Stimulated activated CD4-positive, alpha-beta T cell treated with anti-CD3 and anti-CD28 coated beads, Interleukin-2, amount 100 ng/mL, for 48 hours (primary cell): ENCODE data around the gene HSPA12B.

Experiments used
- DNase-seq, 2 donors: peaks; one replicate each; pipeline ENCODE4 v3.0.0-alpha.2; 2020

Gene HSPA12B

DNA sequence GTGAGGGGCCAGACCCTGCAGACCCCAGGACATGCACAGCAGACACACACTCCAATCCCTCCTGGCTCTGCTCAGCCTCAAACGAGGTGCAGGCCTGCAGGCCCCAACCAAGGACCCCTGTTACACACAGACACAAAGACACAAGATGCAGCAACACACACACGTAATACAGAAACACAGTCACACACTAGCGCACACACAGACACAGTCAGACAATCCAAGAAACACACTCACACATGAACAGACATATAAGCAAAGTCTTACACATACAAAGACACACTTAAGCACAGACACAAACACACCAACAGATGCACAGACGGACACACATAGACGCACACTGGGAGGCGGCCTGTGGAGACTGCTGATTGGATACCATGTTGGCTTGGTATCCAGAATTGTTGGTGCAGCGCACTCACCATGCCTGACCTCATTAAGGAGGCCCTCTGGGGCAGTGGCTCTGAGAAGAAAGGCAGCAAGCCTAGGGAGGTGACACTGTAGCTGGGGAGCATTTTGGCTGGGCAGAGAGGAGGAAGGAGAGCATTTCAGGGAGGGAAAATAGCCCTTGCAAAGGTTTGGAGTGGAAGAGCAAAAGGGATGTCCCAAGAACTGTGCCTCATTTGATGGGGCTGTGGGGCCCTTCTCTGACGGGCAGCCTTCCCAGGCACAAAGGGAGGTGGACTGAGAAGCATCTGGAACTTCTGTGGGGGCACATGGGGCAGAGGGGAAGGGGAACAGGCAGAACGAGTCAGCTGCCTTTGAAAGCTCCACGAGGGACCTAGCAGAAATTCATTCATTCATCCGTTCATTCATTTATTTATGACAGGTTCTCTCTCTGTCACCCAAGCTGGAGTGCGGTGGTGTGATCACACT lies 1.4 kb upstream of the HSPA12B start:
- DNase-seq, result no peak

DNA sequence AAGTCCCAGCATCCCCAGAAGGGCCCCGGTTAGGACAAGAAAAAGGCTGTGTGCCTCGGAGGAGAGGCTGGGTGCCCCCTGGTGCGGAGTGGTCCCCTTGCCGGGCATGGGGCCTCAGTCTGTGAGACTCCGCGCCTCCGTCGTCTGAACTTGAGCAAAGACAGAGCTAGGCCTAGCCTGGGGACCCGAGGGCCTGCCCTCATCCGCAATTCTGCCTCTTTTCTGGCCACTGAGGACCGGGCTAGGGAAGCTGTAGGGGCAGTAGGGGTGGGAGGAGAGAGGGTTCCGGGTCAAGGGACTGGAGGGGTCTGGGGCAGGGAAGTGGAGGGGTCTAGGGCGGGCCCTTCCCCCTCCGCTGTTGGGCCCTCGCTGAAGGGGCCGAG lies 550 bp upstream of the HSPA12B start:
- DNase-seq, result no peak

DNA sequence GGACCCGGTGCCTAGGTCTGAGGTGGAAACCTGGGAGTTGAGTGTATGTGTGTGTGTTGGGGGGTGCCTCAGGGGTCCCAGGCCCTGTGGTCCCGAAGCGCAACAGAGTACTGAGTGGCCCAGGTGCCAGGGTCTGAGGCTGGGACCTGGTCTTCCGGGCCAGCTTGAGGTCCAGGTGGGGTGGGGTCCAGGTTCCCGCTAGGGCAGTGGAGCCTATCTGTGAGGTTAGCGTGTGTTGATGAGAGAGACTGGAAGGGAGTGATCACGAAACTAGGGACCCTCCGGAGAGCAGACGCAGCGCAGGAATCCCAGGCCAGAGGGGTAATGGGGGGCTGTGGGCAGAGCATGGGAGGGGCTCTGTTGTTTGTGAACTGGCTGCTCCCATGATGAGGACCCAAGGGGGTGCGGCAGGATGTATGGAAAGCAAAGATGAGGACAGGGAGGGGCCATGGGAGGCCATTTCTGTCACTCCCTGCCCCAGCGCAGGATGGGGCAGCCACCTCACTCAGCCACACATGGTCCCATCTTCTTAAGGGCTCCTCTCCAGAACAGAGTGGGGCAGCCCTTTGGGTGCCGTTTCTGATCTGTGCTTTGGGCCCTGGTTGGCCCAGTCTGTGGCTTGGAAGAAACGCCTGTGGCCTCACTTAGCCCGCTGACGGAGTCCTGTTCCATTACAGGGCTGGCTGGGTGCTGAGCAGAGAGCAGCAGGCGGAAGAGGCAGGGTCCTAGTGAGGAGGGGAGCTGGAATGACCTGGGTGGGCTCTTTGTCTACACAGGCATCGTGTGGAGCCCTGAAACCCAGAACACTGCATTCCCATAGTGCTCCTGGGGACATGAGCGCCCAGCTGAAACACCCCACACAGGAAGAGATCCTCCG lies 872 bp downstream of the HSPA12B start:
- no peak for DNase-seq

DNA sequence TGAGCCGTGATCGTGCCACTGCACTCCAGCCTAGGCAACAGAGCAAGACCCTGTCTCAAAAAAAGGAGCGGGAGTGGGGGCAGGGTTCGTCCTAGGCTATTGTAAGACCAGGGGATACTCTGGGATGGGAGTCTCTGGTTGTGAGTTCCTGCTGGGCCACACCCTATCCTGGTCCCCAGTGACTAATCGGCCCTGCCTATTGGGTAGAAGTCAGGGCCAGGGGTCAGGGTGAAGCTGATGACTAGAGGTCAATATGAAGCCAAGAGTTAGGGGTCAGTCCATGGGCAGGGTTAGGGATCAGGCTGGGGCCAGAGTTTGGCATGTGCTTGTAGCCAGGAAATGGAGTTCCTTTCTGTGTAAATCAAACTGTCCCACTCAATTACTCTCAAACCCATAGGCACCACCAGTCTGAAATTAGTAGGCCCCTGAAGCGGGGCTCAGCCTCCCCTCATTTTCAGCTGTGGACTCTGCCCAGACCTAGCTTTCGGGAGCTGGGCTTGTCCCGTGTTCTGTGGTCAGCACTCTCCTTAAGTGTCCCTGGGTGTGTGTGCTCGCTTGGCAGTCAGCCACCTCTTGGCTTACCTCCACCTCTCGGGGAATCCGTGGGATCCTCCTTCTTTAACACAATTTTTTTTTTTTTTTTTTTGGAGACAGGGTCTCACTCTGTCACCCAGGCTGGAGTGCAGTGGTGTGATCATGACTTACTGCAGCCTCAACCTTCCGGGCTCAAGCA lies 1.8 kb downstream of the HSPA12B start:
- DNase-seq, result no peak

DNA sequence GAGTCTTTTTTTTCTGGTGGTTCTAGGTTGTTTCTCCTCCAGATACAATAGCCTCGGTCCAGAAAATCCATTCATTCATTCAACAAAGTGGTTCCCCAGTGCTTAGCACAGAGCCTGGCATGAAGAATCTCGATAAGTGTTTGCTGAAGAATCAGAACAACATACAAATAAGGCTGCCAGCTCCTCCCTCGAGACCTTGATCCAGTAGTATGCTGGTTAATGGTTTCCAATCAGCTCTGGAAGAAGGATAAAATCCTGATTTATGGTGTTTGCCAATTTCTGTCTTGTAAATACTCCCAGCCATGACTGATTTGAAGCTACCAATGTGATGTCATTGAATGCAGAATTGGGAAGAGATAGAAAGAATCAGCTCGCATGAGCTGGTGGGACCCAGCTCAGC lies 3.3 kb downstream of the HSPA12B start:
- no peak for DNase-seq

DNA sequence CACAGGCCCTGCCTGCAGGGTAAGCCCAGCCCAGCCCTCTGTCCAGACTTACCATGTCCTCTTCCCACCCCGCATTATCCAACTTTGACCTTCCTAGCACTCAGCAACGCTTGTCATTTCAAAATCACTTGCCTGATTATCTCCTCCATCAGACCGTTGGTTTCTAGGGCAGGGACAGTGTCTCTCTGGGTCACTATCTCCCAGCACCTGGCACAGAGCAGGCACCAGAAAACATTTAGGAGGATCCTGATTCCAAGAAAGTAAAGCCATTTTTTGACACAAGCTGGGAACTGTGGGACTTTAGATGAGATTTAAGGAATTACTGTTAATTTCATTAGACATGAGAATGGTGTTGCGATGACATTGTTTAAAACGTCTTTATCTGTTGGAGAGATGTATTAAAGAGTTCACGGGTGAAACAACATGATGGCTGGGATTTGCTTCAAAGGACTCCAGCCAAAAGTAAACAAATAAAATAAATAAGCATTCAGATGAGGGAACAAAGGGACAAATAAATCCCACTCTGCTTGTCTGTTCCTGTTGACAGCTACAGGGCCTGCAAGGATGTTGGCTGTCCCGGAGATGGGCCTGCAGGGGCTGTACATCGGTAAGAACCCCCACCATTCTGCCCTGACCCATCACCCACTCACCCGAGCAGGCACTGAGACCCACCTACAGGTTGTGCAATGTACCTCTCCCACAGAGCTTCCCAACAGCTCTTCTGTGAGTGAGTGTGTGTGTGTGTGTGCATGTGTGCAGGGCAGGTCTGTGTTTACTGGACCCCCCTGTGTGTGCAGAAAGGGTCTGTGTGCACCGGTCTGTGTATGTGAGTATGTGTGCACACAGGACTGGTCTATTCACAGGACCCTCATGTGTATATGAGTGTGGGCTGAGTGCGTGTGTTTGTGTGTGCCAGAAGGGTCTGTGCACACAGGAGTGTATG lies 5.9 kb downstream of the HSPA12B start:
- no peak for DNase-seq

DNA sequence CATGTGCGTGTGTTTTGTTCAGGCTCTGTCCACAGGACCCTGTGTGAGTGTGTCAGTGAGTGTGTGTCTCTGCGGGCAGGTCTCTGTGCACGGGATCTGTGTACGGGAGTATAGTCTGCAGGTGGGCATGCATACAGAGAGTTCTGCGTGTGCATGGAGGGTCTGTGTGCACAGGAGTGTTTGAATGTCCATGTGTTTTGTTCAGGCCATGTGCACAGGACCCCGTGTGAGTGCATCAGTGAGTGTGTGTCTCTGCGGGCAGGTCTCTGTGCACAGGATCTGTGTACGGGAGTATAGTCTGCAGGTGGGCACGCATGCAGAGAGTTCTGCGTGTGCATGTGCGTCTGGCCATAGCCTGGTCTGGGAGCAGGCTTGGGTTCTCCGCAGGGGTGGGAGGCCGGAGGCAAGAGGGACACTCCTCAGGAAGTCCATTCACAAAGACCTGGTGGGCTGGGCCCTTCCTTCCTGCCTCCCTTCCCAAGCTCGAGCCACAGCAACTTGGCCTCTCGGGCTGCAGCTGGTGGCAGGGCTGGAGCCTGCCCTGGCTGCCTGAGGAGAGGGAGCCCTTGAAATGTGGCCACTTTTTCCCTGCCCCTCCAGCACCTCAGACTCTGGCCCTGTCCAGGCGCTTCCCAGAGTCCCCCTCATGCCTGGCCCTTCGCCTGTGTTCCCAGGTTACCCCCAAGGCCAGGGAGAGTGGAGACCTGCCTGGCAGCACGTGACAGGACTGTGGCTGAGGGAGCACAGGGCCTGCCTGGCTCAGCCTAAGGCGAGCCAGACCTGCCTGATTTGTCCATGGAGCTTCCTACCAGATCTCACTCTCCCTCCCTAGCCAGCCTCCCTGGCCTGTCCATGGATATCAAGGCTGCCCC lies 6.8 kb downstream of the HSPA12B start:
- DNase-seq, result no peak

DNA sequence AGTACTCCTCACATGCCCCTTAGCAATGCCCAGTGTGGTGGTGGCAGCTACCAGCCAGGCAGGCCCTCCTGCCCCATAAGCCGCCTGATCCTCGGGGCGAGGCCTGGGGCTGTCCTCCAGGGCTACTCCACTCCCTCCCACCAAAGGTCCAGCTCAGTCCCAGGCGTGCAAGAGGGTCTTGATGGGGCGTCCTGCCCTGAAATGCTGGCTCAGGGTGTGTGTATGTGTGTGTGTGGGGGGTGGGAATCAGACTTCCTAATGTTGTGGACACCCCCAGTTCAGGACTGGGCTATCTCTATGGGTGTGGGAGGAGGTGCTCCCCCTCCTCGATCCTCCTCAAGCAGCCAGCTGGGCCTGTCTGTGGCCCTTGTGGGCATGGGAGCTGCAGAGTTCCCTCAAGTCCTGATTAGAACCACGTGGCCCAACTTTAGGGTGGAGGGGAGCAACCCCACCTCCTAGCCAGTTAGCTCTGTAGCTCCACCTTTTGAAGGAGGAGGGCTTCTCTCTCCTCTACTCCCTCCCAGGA lies 7.5 kb downstream of the HSPA12B start:
- no peak for DNase-seq

DNA sequence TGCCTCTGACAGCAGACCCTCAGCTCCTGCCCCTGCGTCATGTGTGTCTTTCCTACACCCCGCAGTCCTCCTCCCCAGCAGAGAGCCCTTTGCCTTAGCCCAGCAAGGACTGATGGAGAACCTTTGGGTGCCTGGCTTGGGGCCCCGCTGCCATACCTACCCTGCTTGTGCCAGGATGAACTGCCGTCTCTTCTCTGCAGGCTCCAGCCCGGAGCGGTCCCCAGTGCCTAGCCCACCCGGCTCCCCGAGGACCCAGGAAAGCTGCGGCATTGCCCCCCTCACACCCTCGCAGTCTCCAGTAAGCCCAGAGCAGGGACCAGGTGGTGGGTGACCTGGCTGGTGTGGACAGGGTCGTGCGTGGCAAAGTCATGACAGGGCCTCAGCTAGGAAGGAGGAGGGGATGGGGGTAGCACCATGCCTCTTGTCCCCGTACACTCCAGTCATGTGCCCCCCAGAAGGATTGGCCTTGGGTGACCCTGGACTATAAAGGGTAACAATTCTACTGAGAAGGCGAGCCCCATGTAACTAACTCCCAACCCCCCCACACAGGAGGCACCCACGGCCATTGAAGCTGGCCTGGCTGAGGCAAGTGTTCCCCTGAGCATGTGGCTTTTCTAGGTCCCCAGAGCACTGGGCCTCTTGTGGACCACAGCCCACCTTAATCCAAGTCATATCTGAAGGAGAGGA lies 8.3 kb downstream of the HSPA12B start:
- no peak for DNase-seq

DNA sequence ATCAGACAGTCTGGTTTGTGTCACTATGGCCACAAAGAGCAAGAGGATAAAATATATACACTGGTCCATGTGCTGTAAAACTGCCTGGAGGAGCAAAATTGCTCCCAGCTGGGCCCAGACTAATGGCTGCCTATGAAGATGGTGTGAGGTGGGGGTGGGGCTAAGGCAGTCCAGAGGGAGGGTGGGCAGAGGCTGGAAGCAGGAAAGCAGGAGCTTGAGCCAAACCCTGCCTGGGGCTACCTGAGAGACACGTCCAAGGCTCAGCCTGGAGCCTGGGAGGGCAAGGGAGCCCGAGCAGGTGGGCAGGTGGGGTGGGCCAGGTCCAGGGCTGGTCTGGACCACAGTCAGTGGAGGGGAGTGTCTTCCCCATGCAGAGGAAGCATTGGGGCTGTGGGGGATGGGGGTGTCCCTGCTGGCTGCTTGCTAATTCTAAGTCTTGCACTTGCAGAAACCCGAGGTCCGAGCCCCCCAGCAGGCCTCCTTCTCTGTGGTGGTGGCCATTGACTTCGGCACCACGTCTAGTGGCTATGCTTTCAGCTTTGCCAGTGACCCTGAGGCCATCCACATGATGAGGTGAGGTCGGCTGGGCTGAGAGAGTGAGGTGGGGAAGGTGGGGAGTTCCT lies 9.5 kb downstream of the HSPA12B start:
- no peak for DNase-seq

DNA sequence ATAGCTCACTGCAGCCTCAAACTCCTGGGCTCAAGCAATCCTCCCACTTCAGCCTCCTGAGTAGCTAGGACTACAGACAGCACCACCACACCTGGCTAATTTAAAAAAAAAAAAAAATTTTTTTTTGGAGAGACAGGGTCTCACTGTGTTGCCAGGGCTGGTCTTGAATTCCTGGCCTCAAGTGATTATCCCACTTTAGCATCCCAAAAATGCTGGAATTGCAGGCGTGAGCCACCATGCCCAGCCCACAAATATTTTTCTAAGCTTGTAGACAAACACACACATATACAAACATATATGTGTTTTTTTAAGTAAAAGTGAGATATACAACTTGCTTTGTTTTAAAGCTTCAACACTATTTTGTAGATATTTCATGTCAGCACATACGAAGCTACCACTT lies 10.8 kb downstream of the HSPA12B start:
- DNase-seq, result no peak

DNA sequence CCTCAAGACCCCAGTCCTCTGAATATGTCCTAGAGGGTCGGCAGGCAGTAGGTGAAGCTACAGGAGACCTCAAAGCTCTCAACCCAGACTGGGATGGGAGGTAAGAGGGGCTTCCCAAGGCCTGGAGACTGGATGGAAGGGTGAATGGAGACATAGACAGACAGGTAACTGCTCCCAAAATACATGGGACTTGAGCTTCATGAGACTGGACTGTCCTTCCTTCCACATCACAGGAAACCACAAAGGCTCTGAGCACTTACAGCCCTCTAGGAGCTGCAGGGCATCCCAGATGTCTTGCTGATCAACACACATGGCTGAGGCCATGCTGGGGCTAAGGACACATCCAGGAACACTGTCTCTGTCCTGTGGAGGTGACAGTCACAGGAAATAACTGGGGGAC lies 11.6 kb downstream of the HSPA12B start:
- no peak for DNase-seq

DNA sequence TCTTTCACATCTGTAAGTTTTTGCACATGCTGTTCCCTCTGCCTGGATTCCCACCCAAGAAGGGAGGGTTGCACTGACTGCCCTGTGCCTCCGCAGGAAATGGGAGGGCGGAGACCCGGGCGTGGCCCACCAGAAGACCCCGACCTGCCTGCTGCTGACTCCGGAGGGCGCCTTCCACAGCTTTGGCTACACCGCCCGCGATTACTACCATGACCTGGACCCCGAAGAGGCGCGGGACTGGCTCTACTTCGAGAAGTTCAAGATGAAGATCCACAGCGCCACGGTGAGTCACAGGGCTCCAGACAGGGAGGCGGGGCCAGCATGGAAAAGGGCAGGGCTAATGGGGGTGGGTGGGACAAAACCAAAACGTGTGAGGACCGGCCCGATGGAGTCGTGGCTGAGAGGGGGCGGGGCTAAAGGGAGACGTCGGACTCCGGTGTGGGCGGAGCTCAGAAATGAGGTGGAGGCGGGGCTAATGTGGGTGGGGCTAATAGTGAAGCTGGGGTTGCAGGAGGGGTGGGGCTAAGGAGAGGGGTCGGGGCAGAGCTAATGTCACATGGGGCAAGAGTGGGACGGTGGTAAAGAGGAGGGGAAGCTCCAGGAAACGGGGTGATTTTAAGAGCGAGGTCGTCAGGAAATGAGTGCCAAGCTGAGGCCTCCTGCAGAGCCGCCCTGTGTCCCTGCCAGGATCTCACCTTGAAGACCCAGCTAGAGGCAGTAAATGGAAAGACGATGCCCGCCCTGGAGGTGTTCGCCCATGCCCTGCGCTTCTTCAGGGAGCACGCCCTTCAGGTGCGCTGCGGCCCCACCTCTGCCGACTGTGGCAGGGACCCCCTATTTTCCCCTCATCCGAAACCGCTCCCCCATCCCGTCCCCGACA lies 12.6 kb downstream of the HSPA12B start:
- peak; percentile 63 to 65 for DNase-seq

DNA sequence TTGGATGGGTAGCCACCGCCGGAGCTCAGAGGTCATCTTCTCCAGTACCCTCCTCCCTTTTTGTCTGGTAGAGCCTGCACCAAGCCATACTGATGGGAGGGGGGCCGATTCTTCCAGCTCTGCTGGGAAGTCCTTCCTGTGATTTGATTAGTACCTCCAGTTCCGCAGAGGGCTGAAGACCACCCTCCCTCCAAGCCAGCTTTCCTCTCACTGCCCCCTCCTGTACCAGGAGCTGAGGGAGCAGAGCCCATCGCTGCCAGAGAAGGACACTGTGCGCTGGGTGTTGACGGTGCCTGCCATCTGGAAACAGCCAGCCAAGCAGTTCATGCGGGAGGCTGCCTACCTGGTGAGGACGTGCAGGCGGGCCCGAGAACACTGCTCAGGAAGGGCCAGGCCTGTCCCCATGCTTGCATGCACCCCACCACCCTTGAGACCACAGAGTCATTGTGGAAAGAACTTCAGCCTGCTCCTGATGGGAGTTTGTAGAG lies 13.2 kb downstream of the HSPA12B start:
- DNase-seq, result no peak

DNA sequence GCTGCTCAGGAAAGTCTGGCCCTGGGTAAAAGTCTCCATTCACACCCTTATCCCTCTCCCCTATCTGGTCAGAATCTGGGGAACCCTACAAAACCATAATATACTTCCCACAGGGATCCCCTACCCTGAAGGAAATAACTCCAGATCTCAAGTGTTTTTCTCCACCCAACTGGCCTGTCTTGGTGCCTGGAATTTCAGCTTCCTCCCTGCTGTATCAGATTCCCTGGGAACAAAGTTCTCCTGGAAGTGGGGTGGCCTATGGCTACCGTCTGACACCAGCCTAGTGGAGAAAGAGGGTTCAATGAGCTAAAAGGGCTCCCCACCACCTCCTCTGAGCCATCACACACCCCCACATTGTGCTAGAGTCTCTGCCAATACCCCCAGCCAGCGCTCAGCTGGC lies 15.0 kb downstream of the HSPA12B start:
- no peak for DNase-seq

DNA sequence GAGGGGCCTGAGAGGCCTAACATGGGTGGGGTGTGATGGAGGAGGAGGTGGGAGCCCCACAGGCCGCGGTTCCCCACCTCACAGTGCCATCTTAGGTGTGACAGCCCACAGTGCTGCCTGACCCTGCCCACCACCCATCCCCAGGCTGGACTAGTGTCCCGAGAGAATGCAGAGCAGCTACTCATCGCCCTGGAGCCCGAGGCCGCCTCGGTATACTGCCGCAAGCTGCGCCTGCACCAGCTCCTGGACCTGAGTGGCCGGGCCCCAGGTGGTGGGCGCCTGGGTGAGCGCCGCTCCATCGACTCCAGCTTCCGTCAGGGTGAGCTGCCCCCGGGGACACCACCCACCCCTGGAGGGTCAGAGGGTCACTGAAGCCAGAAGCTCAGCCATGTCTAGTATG lies 15.6 kb downstream of the HSPA12B start:
- DNase-seq, result no peak

DNA sequence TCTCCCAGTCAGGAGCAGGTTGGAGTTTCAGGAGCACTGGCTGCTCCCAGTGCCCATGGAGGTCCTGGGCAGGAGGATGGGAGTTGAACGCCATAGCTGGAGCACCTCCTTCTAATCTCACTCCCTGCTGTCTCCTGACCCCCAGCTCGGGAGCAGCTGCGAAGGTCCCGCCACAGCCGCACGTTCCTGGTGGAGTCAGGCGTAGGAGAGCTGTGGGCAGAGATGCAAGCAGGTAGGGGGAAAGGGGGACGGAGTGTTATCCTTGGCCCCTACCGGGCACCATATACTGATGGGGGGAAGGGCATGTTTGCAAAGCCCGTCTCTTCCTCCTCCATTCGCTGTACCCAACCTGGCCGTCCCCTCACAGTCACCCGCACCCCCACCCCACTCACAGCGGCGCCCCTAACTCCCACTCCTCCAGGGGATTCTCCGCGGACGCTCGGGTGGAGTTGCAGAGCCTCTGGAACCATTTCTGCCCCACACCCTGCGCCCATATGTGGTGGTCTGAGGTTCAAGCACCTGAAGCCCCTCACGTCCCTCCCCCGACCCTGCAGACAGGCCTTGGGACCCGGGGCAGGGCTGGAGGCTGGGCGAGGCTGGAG lies 16.7 kb downstream of the HSPA12B start:
- DNase-seq, result no peak
